CD4-positive, alpha-beta T cell treated with Interleukin-6 for 4 hours (primary cell): ENCODE results near the gene GRWD1.

Experiments used
- DNase-seq: peaks from one replicate; pipeline ENCODE4 v3.0.0-alpha.2; 2020; ENCODE audit warnings: mixed read lengths

The GRWD1 gene

GRCh38 chr19:48461651-48461981 lies 15.8 kb downstream of the GRWD1 start:
- DNase-seq, result no peak

GRCh38 chr19:48461982-48462655 lies 16.3 kb downstream of the GRWD1 start:
- DNase-seq, result no peak

DNA sequence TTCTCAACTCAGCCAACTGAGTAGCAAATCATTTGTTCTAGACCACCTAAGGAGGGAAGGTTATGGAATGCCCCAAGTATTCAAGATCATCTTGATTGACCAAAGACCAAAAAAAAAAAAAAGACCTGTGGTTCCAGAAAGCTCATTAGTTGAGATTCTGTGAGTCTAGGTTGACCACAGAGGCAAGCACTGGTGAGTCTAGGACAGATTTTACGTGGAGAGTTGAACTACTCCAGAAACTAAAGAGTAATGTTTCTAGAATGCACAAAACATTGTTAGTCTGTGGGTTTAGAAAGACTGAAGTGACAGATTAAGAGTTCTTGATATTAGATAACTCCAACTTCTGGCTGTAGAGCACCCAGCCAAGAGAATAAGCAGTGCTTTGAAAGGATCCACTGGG lies 19.4 kb downstream of the GRWD1 start:
- no peak for DNase-seq

GRCh38 chr19:48466561-48467325 lies 21.0 kb downstream of the GRWD1 start:
- no peak for DNase-seq

- DNase-seq, result peak; percentile 100
Measured at GRCh38 chr19:48468772-48469288, 23.0 kb downstream of the GRWD1 start.

- DNase-seq, result peak; percentile 80
Measured at GRCh38 chr19:48469289-48469881, 23.6 kb downstream of the GRWD1 start, which contains the start of gene CYTH2. CYTH2 (plus strand) TSS chr19:48469369; CDS start chr19:48469508, 139 bp downstream.

DNA sequence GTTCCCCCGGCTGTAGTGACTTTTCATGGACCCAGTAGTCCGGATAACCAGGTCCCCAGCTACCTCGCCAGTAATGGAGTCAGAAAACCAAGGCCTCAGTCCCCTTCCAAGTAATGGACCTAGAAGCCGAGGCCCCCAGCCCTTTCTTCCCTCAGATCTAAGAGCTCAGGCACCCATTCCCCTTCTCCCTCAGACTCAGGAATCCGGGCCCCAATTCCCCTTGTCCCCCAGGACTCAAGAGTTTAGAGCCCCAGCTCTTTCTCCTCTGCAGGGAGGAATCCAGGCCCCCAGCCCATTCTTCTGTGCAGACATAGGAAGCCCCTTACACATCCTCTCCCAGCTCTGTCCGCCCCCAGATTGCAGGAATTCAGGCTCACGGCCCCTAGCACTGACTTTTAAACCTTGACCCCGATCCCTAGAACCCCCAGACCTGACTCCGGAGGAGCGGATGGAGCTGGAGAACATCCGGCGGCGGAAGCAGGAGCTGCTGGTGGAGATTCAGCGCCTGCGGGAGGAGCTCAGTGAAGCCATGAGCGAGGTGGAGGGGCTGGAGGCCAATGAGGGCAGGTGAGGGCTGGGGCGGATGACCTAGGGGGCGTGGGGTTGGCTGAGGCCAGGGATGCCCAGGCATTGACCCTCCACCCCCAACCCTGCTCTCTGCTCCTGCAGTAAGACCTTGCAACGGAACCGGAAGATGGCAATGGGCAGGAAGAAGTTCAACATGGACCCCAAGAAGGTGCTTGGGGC lies 24.3 kb downstream of the GRWD1 start:
- DNase-seq, result no peak

GRCh38 chr19:48470856-48471255 lies 25.1 kb downstream of the GRWD1 start:
- DNase-seq, result no peak

DNA sequence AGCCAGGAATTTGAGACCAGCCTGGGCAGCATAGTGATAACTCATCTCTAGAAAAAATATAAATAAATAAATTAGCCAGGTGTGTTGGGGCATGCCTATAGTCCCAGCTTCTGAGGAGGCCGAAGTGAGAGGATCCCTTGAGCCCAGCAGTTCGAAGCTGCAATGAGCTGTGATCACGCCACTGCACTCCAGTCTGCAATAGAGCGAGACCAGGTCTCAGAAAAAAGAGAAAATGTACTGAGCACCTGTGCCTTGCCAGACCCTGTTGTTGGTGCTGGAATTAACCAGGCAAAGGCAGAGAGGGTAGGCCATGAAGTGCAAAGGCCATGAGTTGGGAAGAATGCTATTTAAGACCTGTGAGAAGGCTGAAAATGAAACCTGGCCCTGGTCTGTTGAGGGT lies 26.1 kb downstream of the GRWD1 start:
- no peak for DNase-seq

DNA sequence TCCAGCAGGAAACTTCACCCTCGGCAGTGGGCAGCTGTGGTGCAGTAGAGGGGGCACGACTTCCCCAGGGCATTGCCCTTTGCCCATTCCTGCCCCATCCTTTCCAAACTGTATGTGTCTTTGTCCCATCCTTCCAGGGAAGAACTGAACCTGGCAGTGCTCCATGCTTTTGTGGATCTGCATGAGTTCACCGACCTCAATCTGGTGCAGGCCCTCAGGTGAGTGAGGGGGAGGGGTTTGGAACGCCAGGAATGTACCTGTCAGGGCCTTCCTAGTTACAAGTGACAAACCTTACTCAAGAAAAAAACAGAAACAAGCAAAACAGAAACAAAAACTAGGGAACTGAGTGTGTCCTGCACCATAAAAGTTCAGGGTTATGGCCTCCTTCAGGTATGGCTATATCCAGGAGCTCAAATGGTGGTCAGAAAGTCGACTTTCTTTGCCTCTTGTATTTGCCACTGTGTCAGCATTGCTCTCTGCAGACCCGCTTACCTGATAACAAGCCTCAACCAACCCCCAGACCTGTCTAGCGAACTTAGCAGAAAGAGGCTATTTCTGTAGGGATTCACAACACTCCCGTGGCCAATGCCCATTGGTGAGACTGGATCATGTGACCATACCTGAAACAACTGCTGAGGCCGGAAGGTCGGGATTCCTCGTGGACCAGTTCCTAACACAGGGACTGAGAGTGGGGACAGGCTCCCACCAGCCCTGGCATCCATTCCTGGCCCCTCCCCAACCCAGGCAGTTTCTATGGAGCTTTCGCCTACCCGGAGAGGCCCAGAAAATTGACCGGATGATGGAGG lies 27.6 kb downstream of the GRWD1 start:
- DNase-seq, result no peak

- DNase-seq, result no peak
Measured at GRCh38 chr19:48474084-48474592, 28.4 kb downstream of the GRWD1 start.

DNA sequence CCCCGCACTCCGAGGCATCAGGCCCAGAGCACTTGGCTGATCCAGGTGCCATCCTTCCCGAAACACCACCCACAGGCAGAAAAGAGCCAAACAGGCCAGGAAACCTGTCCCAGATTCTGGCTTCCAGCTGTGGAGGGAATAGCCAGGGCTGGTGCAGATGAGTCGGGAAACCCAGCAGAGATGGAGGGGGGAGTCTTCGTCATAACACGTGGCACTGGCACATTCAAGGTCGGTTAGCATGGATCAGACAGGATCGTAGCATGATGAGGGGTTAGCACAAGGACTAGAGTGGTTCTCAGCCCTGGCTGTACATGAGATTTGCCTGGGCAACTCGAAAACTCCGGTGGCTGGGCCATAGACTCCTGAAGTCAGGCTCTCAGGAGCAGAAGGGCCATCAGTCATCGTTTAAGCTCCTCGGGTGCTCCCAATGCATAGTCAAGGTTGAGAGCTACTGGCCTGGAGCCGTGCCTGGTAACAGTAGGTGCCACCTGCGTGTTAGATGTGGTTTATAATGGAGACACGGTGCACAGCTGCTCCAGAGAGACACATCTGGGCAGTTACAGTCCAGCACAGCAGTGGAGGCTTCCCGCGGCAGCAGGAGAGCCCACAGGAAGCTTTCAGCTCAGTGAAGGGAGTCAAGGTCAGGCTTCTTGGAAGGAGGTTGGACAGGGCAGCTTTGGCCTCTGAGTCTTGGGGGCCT lies 29.7 kb downstream of the GRWD1 start:
- no peak for DNase-seq

DNA sequence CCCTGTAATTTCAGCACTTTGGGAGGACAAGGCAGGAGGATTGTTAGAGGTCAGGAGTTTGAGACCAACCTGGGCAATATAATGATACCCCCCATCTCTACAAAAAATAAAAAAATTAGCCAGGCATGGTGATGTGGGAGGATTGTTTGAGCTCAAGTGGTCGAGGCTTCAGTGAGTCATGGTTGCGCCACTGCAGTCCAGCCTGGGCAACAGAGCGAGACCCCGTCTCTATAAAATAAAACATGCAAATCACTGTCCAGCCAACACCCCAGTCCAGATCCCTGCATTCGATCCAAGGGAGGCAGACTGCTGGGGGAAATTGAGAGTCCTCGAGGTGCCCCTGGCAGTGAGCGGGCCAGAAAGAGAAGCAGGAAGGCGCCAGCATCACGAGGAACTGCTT lies 30.4 kb downstream of the GRWD1 start:
- DNase-seq, result no peak

DNA sequence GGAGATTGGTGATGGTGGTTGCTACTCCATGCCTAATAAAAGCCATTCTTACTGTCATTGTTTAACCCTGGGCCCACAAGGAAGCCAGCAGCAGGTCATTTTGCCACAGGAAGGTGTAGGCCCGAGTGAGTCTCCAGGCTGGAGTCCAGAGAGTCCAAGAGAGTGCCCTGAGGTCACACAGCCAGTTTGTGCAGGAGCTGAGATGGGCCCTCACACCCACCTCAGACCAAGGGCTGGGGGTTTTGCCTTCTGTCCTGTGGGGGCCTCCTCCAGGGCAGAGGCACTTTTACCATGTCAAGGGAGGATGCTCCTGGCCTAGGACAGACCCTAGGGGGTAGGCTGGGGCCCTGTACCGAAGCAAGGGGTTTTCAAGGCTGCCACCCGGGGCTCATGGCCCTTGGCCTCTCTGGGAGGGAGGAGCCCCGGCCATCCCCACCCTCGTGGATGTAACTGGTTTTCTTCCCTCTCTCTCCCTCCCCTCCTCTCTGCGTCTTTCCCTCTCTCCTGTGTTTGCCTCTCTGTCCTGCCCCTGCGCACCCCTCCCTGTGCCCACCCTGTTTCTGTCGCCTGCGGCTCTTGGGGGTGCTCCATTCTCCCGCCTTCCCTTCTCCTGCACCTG lies 31.4 kb downstream of the GRWD1 start:
- no peak for DNase-seq

DNA sequence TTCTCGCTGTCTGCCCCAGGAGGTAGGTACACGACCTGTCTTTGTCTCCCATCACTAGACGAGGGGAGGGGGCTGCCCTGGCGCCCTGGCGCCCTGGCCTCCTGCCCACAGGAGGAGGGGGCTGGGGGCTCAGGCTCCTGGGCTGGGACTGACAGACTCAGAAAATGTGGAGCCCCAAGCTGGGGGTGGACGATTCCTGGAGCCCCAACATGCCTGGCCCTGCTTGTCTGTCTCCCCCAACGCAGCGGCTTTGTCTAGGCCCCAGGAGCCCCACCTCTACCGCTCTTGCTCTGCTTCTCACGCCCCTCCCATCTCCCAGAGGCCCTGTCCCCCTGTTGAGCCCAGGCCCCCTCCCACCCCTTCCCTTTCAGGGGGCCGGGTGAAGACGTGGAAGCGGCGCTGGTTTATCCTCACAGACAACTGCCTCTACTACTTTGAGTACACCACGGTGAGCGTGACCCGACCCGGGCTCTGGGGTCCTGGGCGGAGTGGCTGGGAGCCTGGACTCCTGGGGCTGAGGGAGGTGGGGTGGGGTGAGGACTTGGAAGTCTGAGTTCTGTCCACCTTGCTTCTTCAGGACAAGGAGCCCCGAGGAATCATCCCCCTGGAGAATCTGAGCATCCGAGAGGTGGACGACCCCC lies 32.0 kb downstream of the GRWD1 start:
- DNase-seq, result no peak

DNA sequence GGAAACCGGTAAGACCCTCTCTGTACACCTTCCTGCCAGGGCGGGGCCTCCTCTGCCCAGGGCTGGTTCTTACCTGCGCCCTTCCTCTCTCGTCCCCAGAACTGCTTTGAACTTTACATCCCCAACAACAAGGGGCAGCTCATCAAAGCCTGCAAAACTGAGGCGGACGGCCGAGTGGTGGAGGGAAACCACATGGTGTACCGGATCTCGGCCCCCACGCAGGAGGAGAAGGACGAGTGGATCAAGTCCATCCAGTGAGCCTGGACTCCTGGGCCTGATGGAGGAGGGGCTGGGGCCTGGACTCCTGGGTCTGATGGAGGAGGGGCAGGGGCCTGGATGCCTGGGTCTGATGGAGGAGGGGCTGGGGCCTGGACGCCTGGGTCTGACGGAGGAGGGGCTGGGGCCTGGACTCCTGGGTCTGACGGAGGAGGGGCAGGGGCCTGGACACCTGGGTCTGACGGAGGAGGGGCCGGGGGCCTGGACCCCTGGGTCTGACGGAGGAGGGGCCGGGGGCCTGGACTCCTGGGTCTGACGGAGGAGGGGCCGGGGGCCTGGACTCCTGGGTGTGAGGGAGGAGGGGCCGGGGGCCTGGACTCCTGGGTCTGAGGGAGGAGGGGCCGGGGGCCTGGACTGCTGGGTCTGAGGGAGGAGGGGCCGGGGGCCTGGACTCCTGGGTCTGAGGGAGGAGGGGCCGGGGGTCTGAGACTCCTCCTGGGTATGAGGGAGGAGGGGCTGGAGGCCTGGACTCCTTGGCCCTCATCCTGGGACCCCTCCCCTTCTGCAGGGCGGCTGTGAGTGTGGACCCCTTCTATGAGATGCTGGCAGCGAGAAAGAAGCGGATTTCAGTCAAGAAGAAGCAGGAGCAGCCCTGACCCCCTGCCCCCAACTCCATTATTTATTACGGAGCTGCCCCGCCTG lies 32.8 kb downstream of the GRWD1 start:
- no peak for DNase-seq

GRCh38 chr19:48479686-48480085 lies 33.9 kb downstream of the GRWD1 start:
- DNase-seq, result no peak

DNA sequence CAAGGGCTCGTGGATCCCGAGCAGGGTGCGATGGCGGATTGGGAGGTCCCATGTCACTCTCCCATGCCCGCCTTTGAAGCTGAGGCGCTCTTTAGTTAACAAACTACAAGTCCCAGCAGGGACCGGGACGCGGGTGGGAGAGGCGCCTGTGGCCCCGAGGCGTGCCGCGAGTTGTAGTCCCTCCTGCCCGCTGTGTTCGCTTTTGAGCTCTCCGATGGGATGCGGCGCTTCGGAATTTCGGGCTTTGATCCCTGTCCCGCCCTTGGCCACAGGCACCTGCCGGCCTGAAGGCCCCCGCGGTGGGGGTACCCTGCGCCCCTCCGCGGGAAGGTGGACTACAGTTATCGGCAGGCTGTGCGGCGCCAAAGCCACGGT lies 34.4 kb downstream of the GRWD1 start:
- peak; percentile 54 for DNase-seq
